HG02884 (cell line): ENCODE data around the gene AK5.

ENCODE experiments used
- ATAC-seq: cut with Tn5 transposase; IDR thresholded peaks from one replicate; pipeline ENCODE4 v1.9.1; 2021; ENCODE audit warnings: mild to moderate bottlenecking, moderate library complexity; ENCODE audit not compliant: unreplicated experiment

Gene AK5

GRCh38 chr1:77430966-77431690 lies 149.3 kb downstream of the AK5 start:
- ATAC-seq = no peak

GRCh38 chr1:77433934-77434333 lies 152.1 kb downstream of the AK5 start:
- no peak for ATAC-seq

GRCh38 chr1:77434967-77435366 lies 153.1 kb downstream of the AK5 start:
- ATAC-seq = no peak

- no peak for ATAC-seq
Observed at GRCh38 chr1:77438236-77438913, 156.6 kb downstream of the AK5 start.

GRCh38 chr1:77446841-77447555 lies 165.2 kb downstream of the AK5 start:
- ATAC-seq = no peak

- ATAC-seq = no peak
Observed at GRCh38 chr1:77447669-77448068, 165.8 kb downstream of the AK5 start.

- ATAC-seq = no peak
Observed at GRCh38 chr1:77459881-77460280, 178.1 kb downstream of the AK5 start.

GRCh38 chr1:77461691-77462090 lies 179.9 kb downstream of the AK5 start:
- no peak for ATAC-seq

- ATAC-seq = no peak
Observed at GRCh38 chr1:77463216-77463615, 181.4 kb downstream of the AK5 start.

- ATAC-seq = no peak
Observed at GRCh38 chr1:77465139-77465538, 183.3 kb downstream of the AK5 start.

- ATAC-seq = no peak
Observed at GRCh38 chr1:77465922-77466321, 184.1 kb downstream of the AK5 start.

- no peak for ATAC-seq
Observed at GRCh38 chr1:77467021-77467595, 185.3 kb downstream of the AK5 start.

- ATAC-seq = no peak
Observed at GRCh38 chr1:77467741-77468140, 185.9 kb downstream of the AK5 start.

- no peak for ATAC-seq
Observed at GRCh38 chr1:77468257-77468948, 186.6 kb downstream of the AK5 start.

GRCh38 chr1:77468949-77469710 lies 187.3 kb downstream of the AK5 start:
- no peak for ATAC-seq

GRCh38 chr1:77471691-77472090 lies 189.9 kb downstream of the AK5 start:
- no peak for ATAC-seq

GRCh38 chr1:77473690-77474089 lies 191.9 kb downstream of the AK5 start:
- no peak for ATAC-seq

- no peak for ATAC-seq
Observed at GRCh38 chr1:77475641-77476040, 193.8 kb downstream of the AK5 start.

- no peak for ATAC-seq
Observed at GRCh38 chr1:77476475-77476874, 194.7 kb downstream of the AK5 start.

GRCh38 chr1:77484334-77484733 lies 202.5 kb downstream of the AK5 start:
- no peak for ATAC-seq
